Psoas muscle (tissue), 8 donors: ENCODE results near the gene TSTD2. TPM values are rescaled to one million over a fixed set of nuclear protein-coding genes. Genes with fewer than 3 reads are reported as not detected.

ENCODE experiments used
- ATAC-seq, 4 donors: fragments of 200-7000 bp; cut with Tn5 transposase; one replicate each; pipeline ENCODE4 v1.9.1; 2020; ENCODE audit warnings: moderate library complexity in 3 of 4, mild to moderate bottlenecking in 2 of 4
- DNase-seq, 2 donors: peaks; one replicate each; pipeline ENCODE4 v3.0.0-alpha.2; 2020
- H3K27ac ChIP-seq: fragments of 200-600 bp; one replicate; pipeline ENCODE4 v1.8.0; 2022
- H3K27me3 ChIP-seq, 3 donors: fragments of 200-600 bp in 1 of 3; one replicate each; pipeline versions ENCODE4 v1.6.1 to v1.8.0; 2013 to 2022; ENCODE audit warnings: low read length in 2 of 3, mild to moderate bottlenecking in 2 of 3, moderate library complexity in 1 of 3; ENCODE audit not compliant: insufficient read depth in 3 of 3
- H3K36me3 ChIP-seq, 2 donors: fragments of 200-600 bp in 1 of 2; one replicate each; pipeline versions ENCODE4 v1.6.1 to v1.8.0; 2013 to 2022; ENCODE audit warnings: low read depth in 1 of 2, mild to moderate bottlenecking in 1 of 2, moderate library complexity in 1 of 2; ENCODE audit not compliant: insufficient read depth in 1 of 2
- H3K4me1 ChIP-seq: fragments of 200-600 bp; one replicate; pipeline ENCODE4 v1.8.0; 2022
- H3K4me3 ChIP-seq: fragments of 200-600 bp; one replicate; pipeline ENCODE4 v1.8.0; 2022; ENCODE audit warnings: mild to moderate bottlenecking
- H3K9me3 ChIP-seq: fragments of 200-600 bp; one replicate; pipeline ENCODE4 v1.8.0; 2022
- CTCF ChIP-seq: fragments of 200-600 bp; IDR thresholded peaks from one replicate; pipeline ENCODE4 v1.8.0; 2022; ENCODE audit warnings: antibody characterized with exemption
- WGBS, 3 donors: extraction: QIAGEN DNeasy Blood & Tissue Kit; methylation state at CpG; one replicate each; pipeline versions ENCODE4 v1.1.6 to v1.1.7; 2013; 5-methylcytosine and 5-hydroxymethylcytosine counted together
- intact Hi-C, 2 donors: fragments of 100-400 bp; cut with DNase I; formaldehyde crosslinking; loops; one replicate each; pipeline versions ENCODE4 v1.11.0 to v1.14.2; 2022
- polyA plus RNA-seq, 3 donors: library from polyadenylated mRNA; stranded (reverse); fragments of 200-250 nt; gene quantifications; one replicate each; pipeline ENCODE4 v1.2.3, GENCODE V29; 2013
- total RNA-seq, 4 donors: library from RNA; stranded (reverse); fragmentation: NEBNext Ultra II Directional in 2 of 4; extraction: Animal tissue kit (Norgen Biotek cat#: 25700) in 2 of 4; gene quantifications; one replicate each; pipeline versions ENCODE4 v1.2.1 to v1.2.4, GENCODE V29; 2021 to 2023
- donor health status: healthy with polysubstance abuse.
- donor health status: DM: no; HTN: no; CAD: no; lungs with moderate emphysema.
- donor health status: Bipolar disorder and iron deficiency.
- donor health status: healthy.
- donor health status: DM: yes; HTN: yes; CAD: no.
- donor health status: DM: no; HTN: no; CAD: no.
- donor health status: DM: no; HTN: no; CAD: no.
- donor health status: DM: yes; HTN: yes; CAD: no.

Gene TSTD2
- total and polyA plus RNA-seq, 7 donors = 16.2 to 22.9 (median 18.1) TPM

DNA sequence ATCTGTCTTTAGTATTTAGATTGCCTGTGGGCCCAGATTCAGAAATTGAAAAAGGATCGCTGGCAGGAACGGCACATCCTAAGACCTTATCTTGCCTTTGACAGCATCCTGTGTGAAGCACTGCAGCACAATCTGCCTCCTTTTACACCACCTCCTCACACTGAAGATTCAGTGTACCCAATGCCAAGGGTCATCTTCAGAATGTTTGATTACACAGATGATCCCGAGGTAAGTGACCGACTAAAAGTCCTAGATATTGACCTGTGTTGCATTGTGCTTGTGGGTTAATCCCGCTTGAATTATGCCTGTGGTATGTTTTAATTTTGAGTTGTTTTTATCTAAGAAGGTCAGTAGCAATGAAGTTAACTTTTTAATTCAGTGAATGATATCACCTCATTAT, 14.8 kb upstream of the TSTD2 start:
- intact Hi-C loops = no loop called here
- no peak for ATAC-seq
- Histone ChIP-seq H3K36me3 (peaks cover 16 to 83% of the 10 kb centered on the region in 2 donors), H3K27ac (no peak overlapping the region), H3K4me1 (peaks cover 11% of the 10 kb centered on the region), H3K27me3 (no peaks in the 10 kb centered on the region), H3K4me3 (no peak overlapping the region), H3K9me3 (no peaks in the 10 kb centered on the region)
- TF ChIP-seq CTCF = no peak
- no peak for DNase-seq
- 93 to 96% (median 95%) methylated on average over 5 of the region's 5 CpGs for WGBS, 3 donors

DNA sequence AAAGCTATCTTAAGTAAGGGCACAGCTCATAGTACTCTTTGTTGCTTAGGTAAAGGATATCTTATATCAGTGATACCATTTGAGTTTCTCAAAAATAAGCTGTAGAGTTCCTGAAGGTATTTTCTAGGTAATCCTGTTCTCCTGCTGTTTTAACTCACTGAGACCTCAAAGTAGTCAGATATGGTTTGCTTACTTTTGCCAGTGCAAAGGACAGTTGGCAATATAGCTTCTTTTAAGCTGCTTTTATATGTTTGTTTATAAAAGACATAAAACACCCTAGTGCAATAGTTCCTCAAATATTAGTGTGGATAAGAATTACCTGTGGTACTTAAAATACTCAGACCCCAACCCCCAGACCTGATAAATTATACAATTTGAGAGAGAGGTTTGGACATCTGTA, 12.6 kb upstream of the TSTD2 start:
- peaks cover 16 to 92% of the 10 kb centered on the region in 2 donors for H3K36me3 ChIP-seq
- intact Hi-C loops = no loop called here

DNA sequence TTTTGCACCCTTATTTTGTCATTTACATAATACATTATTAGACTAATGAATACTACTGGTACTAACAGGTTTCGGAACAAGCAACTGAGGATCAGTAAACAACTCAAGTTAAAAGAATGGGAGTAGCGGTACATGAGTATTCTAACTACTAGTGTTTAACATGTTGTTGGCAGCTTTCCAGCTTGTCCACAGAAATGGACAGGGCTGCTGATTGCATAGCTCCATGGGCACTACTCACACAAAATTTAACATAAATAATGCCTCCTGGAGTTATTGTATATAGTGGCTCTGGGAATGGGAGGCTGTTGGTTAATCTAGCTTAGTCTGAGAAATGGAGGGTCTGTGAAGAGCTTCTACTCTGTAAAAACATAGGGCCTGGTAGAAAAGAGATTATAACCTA, 7.2 kb upstream of the TSTD2 start:
- intact Hi-C loops = loop anchor here in 1 of 2 donors (5.0 kb wide), 1 partner anchor 42 kb away; no protein-coding TSS in a partner anchor
- no peak for TF ChIP-seq CTCF

More for the DNA sequence above, 12.6 kb upstream of the TSTD2 start:
- no peaks in the 10 kb centered on the region for H3K27me3 ChIP-seq
- ATAC-seq (no peak), DNase-seq (no peak)
- H3K4me3 ChIP-seq = no peak overlapping the region
- peaks cover under 1% of the 10 kb centered on the region for H3K4me1 ChIP-seq
- no peaks in the 10 kb centered on the region for H3K9me3 ChIP-seq
- no peak overlapping the region for H3K27ac ChIP-seq
- TF ChIP-seq CTCF = no peak

DNA sequence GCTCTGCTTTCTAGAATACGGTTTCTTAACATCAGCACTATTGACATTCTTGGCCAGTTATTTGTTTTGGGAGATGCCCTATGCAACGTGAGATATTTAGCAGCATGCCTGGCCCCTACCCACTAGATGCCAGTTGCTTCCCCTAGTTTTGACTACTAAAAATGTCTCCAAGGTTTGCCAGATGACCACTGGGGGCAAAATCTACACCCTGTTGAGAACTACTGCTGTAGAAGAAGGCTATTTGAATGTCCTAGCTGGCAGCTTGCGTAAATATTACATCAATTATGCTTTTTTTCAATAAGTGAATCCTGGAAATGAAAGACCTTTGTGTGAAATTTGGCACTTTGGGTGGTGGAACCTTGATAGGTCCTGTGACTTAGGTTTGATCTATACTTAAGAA, 5.5 kb upstream of the TSTD2 start:
- no peak for ATAC-seq
- peak overlapping the region; percentile 27 for H3K27ac ChIP-seq
- peak overlapping the region; percentile 20 for H3K4me3 ChIP-seq
- WGBS, 3 donors = 44 to 51% (median 45%) methylated on average over 3 of the region's 3 CpGs
- H3K4me1 ChIP-seq = peaks cover 59% of the 10 kb centered on the region
- TF ChIP-seq CTCF = no peak
- H3K9me3 ChIP-seq = no peaks in the 10 kb centered on the region
- no peak for DNase-seq
- peaks cover 5 to 31% of the 10 kb centered on the region in 2 donors for H3K36me3 ChIP-seq
- intact Hi-C loops = no loop called here
- no peaks in the 10 kb centered on the region for H3K27me3 ChIP-seq

More for the DNA sequence above, 7.2 kb upstream of the TSTD2 start:
- Histone ChIP-seq H3K4me3 (no peak overlapping the region), H3K36me3 (peaks cover 10 to 48% of the 10 kb centered on the region in 2 donors), H3K9me3 (no peaks in the 10 kb centered on the region), H3K4me1 (peaks cover 50% of the 10 kb centered on the region), H3K27me3 (no peaks in the 10 kb centered on the region), H3K27ac (no peak overlapping the region)
- no peak for DNase-seq
- WGBS, 3 donors = 81 to 90% (median 88%) methylated on average over 2 of the region's 2 CpGs
- no peak for ATAC-seq

DNA sequence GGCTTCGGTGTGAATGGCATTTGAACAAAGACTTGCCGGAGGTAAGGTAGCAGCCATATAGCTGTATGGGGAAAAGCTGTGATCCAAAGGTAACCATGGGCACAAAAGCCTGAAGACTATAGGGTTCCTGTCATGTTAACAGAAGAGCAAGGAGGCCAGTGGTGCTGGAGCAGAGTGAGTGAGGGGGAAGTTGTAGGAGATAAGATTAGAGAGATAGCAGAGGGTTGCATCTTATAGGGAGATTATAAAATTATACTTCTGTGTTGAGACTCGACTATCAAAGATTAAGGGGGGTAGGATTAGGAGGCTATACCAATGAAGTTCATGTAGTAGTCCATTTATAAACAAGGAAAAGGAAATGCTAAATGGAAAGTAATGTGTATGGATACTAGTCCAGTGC, 3.7 kb upstream of the TSTD2 start:
- Histone ChIP-seq H3K9me3 (no peaks in the 10 kb centered on the region), H3K27ac (peak overlapping the region; percentile 33), H3K4me1 (peaks cover 62% of the 10 kb centered on the region), H3K4me3 (peak overlapping the region; percentile 90), H3K27me3 (no peaks in the 10 kb centered on the region), H3K36me3 (peaks cover 0 to 13% of the 10 kb centered on the region in 2 donors)
- no peak for ATAC-seq
- DNase-seq = no peak
- 68 to 79% (median 76%) methylated on average over 3 of the region's 3 CpGs for WGBS, 3 donors
- intact Hi-C loops = no loop called here
- TF ChIP-seq CTCF = no peak
